ENCODE data around the gene OTUB1. TPM values are rescaled to one million over a fixed set of nuclear protein-coding genes. Genes with fewer than 3 reads are reported as not detected.

Gene OTUB1
- total RNA-seq, 4 donors from 2014 or later = 57.7 to 70.5 (median 65.4) TPM

DNA sequence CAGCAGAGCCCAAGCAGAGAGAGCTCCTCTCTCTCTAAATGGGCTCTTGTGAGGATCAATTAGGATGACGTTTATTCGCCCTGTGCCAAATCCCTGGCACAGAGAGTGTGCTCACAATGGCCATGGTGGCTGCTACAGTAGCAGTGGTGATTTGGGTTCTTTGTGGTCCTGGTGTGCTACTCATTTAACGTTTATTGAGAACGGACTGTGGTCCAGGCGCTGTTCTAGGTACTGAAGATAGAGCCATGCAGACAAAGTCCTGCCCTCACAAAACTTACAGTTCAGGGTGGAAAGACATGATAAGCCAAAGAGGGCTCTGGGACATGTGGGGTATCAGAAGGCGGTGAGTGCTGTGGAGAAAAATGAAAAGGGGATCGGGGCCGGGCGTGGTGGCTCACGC is 5.3 kb downstream of the OTUB1 start:
- 91% methylated on average over 10 of the region's 10 CpGs for WGBS
- intact Hi-C loops (cut with DNase I) = no loop called here

DNA sequence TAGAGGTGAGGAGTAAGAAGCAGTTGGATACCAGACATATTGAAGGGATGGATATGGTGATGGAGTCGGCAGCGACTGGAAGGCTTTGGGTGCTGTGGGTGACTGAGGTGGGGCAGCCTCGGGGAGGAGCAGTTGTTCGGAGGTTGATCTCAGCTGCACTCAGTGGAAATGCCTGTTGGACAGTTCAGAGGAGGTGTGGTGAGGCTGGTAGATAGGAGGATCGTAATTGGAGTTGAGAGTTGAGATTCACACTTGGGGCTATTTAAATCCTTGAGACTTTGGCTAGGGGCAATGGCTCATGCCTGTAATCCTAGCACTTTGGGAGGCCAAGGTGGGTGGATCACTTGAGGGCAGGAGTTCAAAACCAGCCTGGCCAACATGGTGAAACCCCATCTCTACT is 6.9 kb downstream of the OTUB1 start:
- intact Hi-C loops (cut with DNase I) = no loop called here
- DNase-seq (ENCODE audit: extremely low spot score) = no peak
- peaks cover 3 to 10% (median 5%) of the 10 kb centered on the region in 4 donors for H3K4me1 ChIP-seq
- TF ChIP-seq EP300 (IDR thresholded peaks at IDR 0.05) (no peak), POLR2A (IDR thresholded peaks at IDR 0.05; ENCODE audit: low read depth) (no peak), POLR2AphosphoS5 (IDR thresholded peaks at IDR 0.05) (no peak)
- TF ChIP-seq, protein P1, sequence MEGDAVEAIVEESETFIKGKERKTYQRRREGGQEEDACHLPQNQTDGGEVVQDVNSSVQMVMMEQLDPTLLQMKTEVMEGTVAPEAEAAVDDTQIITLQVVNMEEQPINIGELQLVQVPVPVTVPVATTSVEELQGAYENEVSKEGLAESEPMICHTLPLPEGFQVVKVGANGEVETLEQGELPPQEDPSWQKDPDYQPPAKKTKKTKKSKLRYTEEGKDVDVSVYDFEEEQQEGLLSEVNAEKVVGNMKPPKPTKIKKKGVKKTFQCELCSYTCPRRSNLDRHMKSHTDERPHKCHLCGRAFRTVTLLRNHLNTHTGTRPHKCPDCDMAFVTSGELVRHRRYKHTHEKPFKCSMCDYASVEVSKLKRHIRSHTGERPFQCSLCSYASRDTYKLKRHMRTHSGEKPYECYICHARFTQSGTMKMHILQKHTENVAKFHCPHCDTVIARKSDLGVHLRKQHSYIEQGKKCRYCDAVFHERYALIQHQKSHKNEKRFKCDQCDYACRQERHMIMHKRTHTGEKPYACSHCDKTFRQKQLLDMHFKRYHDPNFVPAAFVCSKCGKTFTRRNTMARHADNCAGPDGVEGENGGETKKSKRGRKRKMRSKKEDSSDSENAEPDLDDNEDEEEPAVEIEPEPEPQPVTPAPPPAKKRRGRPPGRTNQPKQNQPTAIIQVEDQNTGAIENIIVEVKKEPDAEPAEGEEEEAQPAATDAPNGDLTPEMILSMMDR (IDR thresholded peaks at IDR 0.05) = no peak
- 92% methylated on average over 5 of the region's 5 CpGs for WGBS
- peaks cover 42 to 100% (median 78%) of the 10 kb centered on the region in 4 donors for H3K36me3 ChIP-seq
- no peak overlapping the region for H3K4me3 ChIP-seq
- H3K27ac ChIP-seq (replicated peaks in 1 of 4) = no peak overlapping the region
- no peaks in the 10 kb centered on the region for H3K9me3 ChIP-seq
- H3K27me3 ChIP-seq = no peaks in the 10 kb centered on the region

More for the DNA sequence above, 5.3 kb downstream of the OTUB1 start:
- TF ChIP-seq EP300 (IDR thresholded peaks at IDR 0.05) (no peak), POLR2A (IDR thresholded peaks at IDR 0.05; ENCODE audit: low read depth) (no peak), POLR2AphosphoS5 (IDR thresholded peaks at IDR 0.05) (no peak)
- TF ChIP-seq, protein P1 (IDR thresholded peaks at IDR 0.05) = no peak
- Histone ChIP-seq H3K36me3 (peaks cover 27 to 86% (median 62%) of the 10 kb centered on the region in 4 donors), H3K4me1 (peaks cover 15 to 25% (median 19%) of the 10 kb centered on the region in 4 donors), H3K27me3 (no peaks in the 10 kb centered on the region), H3K4me3 (no peak overlapping the region), H3K9me3 (no peaks in the 10 kb centered on the region), H3K27ac (replicated peaks in 1 of 4) (no peak overlapping the region)
- no peak for DNase-seq (ENCODE audit: extremely low spot score)

DNA sequence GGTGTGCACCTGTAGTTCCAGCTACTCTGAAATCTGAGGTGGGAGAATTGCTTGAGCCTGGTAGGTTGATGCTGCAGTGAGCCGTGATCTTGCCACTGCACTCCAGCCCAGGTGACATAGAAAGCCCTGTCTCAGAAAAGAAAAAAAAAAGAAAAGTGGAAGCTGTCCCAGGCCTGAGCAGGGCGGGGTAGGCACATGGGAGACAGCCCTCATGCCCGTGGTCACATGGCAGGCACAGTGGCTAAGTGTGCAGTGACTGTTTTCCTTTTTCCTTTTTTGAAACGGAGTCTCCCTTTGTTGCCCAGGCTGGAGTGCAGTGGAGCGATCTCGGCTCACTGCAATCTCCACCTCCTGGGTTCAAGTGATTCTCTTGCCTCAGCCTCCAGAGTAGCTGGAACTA is 7.8 kb downstream of the OTUB1 start:
- Histone ChIP-seq H3K4me3 (no peak overlapping the region), H3K27me3 (peaks cover 0 to 4% (median 0%) of the 10 kb centered on the region in 4 donors), H3K9me3 (no peaks in the 10 kb centered on the region), H3K36me3 (peaks cover 49 to 100% (median 80%) of the 10 kb centered on the region in 4 donors), H3K27ac (replicated peaks in 1 of 4) (no peak overlapping the region), H3K4me1 (peaks cover 5 to 12% (median 6%) of the 10 kb centered on the region in 4 donors)
- intact Hi-C loops (cut with DNase I) = no loop called here
- TF ChIP-seq EP300 (IDR thresholded peaks at IDR 0.05) = no peak
- TF ChIP-seq POLR2AphosphoS5 (IDR thresholded peaks at IDR 0.05) = no peak
- no peak for TF ChIP-seq POLR2A (IDR thresholded peaks at IDR 0.05; ENCODE audit: low read depth)
- TF ChIP-seq, protein P1 (IDR thresholded peaks at IDR 0.05) = no peak
- no peak for DNase-seq (ENCODE audit: extremely low spot score)
- WGBS = 74% methylated on average over 6 of the region's 6 CpGs

DNA sequence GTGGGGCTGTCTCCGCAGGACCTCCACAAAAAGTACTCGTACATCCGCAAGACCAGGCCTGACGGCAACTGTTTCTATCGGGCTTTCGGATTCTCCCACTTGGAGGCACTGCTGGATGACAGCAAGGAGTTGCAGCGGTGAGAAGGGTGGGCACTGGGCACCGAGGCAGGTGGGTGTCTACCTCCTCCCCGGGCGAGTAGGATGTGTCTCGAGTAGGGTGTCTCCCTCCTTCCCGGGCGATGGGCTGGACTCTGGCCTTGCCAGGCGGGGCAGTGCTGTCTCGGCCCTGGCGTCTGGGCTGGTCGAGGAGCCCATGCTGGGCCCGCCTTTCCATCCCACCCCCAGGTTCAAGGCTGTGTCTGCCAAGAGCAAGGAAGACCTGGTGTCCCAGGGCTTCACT is 10.3 kb downstream of the OTUB1 start:
- H3K4me1 ChIP-seq = peaks cover 30 to 38% (median 31%) of the 10 kb centered on the region in 4 donors
- no peak overlapping the region for H3K4me3 ChIP-seq
- TF ChIP-seq EP300 (IDR thresholded peaks at IDR 0.05) (no peak), POLR2AphosphoS5 (IDR thresholded peaks at IDR 0.05) (no peak), POLR2A (IDR thresholded peaks at IDR 0.05; ENCODE audit: low read depth) (no peak)
- TF ChIP-seq, protein P1 (IDR thresholded peaks at IDR 0.05) = no peak
- H3K9me3 ChIP-seq = no peaks in the 10 kb centered on the region
- no peak overlapping the region for H3K27ac ChIP-seq (replicated peaks in 1 of 4)
- peaks cover 0 to 15% (median 0%) of the 10 kb centered on the region in 4 donors for H3K27me3 ChIP-seq
- intact Hi-C loops (cut with DNase I) = no loop called here
- DNase-seq (ENCODE audit: extremely low spot score) = no peak
- peaks cover 45 to 75% (median 62%) of the 10 kb centered on the region in 4 donors for H3K36me3 ChIP-seq
- WGBS = 100% methylated on average over 3 of the region's 18 CpGs

All from esophagus muscularis mucosa (tissue), 4 donors.